NOMO-1 treated with DMSO at 0.1 percent for 48 hours (cell line): ENCODE results near the gene BCL2L15.
"Not testable (repeated sequence)": the region's sequence is repeated elsewhere in the genome, so short reads cannot be mapped to it uniquely, and the experiment has no call there.

Experiments used
- DNase-seq: peaks from one replicate; lab custom pipeline; 2025; ENCODE audit not compliant: unreplicated experiment; lab: John Stamatoyannopoulos, UW

BCL2L15 gene

DNA sequence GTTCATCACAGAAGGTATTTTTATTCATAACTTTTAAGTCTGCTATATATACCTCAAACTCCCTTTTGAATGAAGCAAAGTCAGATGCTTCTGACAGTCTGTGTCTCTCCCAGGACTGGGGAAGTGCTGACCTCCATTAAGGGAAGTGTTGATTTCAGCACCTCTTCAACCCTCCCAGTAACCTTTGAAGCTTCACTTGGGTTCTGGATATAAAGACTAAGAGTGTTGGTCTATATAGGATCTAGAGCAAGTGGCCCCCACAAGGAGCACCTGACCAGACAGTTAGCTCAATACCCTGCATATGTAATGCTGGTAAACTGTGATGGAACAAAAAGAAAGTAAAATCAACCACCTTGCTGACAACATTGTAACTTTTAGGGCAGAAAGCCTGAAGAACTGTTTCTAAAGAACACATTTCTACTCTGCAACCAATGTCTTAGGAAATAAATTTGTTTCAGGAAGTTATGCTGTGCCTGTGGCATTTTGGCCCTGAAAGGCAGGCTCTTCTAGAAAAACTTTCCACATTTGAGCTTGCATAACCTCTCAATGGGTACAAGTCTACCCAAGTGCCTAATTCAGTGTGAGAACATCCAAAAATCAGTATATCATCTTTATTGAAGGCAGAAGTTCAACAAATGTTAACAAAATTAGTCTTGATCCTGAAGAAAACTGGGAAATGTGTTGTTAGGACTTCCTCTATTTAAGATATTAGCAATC is 15.0 kb downstream of the BCL2L15 start:
- peak; percentile 72 for DNase-seq

DNA sequence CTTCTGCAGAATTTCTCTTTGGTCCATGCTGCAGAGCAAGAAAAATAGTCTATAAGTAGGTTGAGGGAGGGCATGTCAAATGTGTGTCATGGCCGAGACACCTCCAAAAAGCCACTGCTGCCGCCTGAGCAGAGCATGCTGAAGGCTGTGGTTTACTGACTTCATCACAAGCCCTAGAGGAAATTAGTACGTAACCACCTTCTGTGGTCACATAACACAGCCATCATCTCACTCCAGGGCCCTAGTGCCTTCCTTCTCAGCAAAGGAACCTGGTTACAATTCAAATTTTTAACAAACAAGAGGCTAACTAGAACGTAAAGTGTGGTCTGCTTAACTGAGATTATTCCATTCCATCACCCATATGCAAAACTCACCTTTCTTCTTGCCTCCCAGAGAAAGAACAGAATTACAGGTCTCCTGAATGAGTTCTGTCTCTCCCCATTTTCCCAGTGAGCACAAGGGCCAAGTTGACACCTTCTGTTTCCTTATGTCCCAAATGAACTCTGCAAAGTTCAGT is 15.7 kb downstream of the BCL2L15 start, which contains the start of gene PTPN22:
Gene PTPN22 (minus strand): TSS at position 116 of the 517 bp plus-strand sequence.
- DNase-seq, result peak; percentile 94

DNA sequence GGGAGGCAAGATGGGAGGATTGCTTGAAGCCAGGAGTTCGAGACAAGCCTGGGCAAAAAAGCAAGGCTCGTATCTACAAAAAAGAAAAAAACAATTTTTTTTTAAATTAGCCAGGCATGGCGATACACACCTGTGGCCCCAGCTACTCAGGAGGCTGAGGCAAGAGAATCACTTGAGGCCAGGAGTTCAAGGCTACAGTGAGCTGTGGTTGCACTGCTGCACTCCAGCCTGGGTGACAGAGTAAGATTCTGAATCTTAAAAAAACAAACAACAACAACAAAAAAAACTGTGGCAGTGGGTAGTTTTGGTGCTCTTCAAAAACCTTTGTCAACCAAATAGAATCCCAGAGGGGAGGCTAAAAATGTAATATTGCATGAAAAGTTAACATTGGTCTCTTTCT is 16.6 kb downstream of the BCL2L15 start:
- DNase-seq, result no peak

DNA sequence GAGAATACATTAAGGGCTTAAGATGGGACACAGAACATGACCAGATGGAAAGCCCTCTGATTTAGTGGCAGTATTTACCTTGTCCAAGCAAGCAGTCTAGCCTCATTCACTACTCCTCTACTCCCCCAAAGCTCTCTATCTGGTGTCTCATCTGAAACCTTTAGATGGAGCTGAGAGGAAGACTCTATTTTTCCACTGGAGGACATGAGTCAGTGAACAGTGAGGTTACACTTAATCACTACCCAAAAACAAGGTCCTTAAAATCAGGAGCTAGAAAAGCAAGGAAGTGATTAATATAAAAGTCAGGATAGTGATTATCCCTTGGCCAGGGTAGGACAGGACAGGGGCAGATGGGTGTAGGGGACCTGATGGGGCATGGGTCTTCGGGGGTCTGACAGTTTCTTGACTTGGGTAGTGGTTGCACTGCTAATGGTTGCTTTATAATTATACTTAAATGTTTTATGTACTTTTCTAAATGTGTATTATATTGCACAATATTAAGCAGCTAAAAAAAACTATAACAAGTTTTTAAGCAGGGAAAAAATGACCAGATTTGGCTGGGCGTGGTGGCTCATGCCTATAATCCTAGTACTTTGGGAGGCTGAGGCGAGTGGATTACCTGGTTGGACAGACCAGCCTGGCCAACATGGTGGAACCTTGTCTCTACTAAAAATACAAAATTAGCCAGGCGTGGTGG is 18.8 kb downstream of the BCL2L15 start:
- no peak for DNase-seq

DNA sequence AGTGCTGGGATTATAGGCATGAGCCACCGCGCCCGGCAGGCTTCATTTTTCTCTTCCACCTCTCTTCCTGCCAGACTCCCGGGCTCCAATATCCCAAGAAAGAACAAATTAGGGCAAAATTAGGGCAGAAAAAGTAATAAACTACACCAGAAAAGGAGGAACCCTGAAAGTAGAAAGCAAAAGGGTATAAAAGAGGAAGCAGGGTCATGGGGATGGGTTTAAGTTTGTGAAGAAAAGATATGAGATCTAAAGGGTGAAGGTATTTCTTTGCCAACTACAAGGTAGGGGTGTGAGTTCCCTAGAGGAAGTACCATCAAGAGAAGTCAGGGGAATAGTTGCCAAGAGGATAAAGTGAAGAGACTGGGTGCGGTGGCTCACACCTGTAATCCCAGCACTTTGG is 25.7 kb downstream of the BCL2L15 start:
- DNase-seq, result peak; percentile 64

DNA sequence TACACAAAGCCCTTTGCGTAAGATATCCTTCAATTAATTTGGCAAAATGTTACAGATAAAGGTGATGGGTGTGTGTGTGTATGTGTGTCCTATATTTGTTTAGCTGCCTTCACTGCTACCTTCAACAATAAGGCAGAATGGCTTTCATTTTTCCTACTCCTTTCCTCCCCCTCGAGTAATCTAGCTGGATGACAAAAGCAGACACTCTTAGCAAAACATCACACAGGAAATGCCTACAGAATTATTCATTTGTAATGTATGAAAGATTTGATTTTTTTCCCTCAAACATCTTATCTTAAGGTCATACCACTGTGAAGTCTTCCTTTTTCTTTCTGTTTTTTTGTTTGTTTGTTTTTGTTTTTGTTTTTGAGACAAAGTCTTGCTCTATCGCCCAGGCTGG is 26.5 kb downstream of the BCL2L15 start:
- DNase-seq, result no peak

DNA sequence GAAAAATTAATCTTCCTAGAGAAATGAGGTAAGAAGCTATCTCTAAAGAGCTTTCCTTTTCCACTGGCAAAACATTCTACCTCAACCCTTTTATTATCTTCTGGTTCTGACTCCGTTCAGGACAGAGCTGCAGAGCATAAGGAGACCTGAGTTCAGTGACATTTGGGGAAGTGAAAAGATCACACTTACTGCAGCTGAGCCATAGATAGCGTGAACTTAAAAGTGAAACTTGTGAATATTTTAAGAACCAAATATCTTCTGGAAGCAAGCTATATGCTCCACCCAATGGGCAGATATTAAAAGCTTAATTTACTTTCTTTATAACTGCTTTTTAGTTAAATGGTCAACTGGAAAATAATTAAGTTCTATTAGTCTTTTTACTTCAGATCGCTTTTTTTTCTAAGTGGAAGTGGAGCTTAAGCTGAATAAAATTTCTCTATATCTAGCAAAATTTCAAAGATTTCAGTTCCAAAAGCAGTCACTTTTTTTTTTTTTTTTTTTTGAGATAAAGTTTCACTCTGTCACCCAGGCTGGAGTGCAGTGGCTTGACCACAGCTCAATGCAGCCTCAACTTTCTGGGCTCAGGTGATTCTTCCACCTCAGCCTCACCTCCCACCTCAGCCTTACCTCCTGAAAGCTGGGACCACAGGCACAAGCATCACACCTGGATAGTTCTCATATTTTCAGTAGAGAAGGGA is 27.8 kb downstream of the BCL2L15 start:
- DNase-seq, result peak; percentile 84

DNA sequence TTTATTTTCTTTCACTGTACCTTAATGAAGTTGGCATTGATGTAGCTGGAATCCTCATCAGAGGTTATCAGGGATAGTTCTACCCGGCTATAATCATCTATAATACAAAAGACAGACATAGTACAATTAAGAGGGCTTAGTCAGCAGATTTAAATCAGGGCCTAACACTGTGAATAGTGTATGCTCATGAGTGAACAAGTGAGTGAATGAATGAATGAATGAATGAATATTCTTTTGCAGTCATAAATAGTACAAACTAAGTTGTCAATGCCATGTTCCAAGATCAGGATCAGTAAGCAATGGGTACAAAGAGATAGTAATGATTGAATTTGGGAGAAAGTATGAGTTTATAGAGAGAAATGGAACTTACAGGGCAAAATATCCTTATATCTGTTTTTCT is 28.4 kb downstream of the BCL2L15 start:
- DNase-seq, result no peak

DNA sequence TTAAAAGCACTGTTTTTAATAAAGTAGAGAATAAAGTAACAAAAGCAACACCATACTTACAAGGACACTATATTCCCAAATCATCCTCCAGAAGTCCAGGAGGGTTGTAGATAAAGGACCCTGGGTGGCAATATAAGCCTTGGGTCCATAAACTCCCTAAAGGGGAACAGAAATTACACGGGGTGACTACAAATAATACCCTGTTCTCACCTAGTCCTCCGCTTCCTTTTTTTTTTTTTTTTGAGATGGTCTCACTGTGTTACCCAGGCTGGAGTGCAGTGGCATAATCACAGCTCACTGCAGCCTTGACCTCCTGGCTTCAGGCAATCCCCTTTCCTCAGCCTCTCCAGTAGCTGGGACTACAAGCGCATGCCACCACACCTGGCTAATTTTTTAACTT is 29.0 kb downstream of the BCL2L15 start:
- DNase-seq, result peak; percentile 66

DNA sequence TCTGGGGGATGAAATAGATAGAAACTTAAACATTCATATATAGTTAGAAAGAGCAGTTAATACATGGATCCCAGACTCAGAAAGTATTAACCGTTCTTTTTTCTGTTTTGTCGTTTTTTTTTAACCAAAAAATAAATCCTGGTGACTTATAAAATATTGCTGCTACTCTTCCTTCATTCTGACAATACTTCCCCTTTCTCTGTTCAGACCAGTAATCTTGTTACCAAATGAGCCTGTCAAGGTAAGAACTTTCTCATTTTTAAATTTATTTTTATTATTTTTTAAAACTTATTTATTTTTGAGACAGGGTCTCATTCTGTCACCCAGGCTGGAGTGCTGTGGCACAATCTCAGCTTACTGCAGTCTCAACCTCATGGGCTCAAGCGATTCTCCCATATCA is 29.6 kb downstream of the BCL2L15 start:
- DNase-seq, result peak; percentile 71

DNA sequence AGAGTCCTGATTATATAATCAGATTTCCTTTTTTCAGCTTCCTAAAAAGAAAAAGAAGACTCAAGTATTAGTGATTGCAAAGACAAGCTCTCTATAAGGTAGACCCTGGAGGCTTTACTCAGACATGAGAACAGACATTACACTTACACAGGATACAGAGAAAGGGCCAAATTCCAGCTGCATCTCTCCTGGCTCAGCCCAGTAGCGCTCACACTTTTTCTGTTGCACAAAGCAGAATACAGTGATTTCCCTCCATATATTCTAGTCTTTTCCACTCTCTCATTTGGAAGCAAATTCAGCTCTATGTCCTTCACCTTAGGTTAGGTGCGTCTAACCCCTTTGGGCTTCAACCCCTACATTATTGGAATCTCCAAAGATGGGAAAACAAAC is 31.0 kb downstream of the BCL2L15 start:
- no peak for DNase-seq

DNA sequence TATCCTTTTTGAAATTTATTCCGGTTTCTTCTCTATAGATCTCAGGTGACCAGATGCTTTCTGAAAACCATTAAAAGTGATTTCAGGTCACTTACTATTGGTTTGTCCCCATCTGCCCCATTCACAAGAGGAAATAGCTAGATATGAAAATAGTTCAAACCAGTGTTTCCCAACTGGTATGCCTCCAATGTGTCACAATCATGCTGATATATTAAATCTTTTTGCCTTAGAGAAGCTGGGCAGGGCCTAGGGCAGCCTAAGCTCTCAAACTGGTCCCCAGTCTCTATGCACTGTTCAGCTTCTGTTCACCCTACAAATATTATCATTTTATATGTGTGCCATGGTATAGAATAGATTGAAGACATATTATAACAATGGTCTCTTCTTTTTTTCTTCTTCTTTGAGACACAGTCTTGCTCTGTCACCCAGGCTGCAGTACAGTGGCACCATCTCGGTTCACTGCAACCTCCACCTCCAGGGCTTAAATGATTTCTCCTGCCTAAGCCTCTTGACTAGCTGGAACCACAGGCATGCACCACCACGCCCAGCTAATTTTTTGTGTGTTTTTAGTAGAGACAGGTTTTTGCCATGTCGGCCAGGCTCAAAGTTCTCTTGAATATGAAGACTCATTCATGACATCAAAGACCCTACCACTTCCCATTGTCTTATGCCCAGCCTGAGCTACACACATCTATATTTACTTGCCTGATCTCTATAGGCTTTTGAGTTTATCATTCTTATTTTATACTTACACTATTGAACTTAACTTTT is 31.6 kb downstream of the BCL2L15 start:
- peak; percentile 79 for DNase-seq

DNA sequence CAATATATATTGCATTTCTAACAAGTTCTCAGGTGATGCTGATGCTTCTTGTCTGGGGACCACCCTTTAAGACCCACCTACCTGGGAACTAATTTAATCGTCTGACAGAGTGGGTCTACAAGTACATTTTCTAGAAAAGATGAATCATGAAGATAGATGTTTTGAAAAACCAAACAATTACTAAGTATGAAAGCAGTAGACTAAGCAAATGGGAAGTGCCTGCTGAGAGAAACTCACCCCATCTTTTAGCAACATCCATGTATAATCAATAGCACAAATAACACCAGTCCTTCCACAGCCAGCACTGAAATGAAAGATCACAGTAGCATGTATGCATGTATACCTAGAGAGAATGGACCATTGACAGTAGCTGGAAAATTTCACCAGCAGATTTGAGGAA is 33.1 kb downstream of the BCL2L15 start:
- no peak for DNase-seq

DNA sequence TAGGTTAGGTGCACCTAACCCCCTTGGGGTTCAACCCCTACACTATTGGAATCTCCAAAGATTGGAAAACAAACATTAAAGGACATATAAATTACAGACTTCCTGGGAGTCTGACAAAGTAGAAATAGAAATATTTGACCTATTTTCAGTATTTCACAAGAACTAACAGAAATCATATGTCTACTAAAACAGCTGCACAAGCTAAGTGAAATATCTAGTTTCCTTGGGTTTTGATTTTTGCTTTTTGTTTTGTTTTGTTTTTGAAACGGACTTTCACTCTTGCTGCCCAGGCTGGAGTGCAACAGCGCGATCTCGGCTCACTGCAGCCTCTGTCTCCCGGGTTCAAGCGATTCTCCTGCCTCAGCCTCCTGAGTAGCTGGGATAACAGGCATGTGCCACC is 34.7 kb downstream of the BCL2L15 start:
- DNase-seq, result not testable (repeated sequence)

DNA sequence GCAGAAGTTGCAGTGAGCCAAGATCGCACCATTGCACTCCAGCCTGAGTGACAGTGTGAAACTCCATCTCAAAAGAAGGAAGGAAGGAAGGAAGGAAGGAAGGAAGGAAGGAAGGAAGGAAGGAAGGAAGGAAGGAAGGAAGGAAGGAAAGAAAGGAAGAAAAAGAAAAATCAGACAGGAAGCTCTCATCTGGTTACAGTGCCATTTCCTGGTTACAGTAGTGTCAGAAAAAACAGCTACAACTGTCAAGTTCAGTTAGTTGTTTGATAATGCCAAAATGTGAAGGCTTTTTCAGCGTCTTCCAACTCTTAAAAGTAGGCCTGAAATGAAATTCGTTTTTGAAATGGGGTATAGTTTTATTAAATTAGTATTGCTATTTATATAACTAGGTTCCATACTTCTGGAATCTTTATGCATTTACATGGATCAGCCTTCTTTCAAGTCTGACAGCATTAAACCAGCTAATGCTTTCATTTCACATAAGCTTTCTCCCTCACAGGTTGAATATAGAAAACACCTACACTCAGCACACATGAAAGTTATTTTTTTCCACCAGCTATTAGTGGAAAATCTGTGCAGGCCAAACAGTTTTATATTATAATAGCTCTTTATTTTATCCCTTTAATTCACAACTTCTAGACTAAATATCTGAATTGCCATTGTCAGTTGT is 37.1 kb downstream of the BCL2L15 start:
- DNase-seq, result no peak

DNA sequence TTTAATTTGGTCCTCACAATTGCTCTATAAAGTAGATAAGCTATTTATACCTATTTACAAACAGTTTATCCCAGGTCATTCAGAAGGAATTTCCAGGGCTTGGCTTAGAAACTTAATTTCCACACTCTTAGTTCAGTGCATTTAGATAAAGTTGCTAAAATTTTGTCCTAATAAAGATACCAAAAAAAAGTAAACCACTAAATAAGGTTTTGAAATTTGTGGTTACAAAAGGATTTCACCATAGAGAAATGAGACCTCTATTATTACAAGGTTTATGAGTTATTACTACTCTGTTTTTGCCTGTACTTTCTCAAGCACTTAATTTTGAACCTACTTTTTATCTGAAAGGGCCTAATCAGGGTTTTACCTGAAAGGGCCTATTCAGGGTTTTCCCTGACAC is 38.3 kb downstream of the BCL2L15 start:
- peak; percentile 77 for DNase-seq

DNA sequence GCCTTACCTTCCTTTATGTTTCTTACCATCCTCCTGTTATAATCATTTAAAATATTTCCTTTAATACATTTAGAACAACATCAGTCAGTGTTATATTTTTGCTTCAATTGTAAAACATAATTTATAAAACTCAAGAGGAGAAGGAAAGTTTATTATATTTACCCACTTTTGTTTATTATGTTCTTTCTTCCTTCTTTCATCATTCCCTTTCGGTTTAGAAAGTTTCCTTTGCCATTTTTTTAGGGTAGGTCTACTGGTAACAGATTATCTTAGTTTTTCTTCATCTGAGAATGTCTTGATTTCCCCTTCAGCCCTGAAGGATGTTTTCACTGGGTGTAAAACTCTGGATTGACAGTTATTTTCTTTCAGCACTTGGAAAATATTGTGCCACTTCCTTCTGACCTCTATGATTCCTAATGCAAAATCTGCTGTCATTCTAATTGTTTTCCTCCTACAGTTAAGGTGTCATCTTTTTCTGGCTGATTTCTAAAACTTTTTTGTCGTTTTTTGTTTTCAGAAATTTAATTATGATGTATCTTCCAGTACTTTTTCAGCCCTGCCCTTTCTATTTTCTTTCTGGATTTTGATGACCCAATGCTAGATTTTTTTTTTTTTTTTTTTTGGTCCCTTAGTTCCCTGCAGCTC is 40.9 kb downstream of the BCL2L15 start:
- DNase-seq, result no peak

DNA sequence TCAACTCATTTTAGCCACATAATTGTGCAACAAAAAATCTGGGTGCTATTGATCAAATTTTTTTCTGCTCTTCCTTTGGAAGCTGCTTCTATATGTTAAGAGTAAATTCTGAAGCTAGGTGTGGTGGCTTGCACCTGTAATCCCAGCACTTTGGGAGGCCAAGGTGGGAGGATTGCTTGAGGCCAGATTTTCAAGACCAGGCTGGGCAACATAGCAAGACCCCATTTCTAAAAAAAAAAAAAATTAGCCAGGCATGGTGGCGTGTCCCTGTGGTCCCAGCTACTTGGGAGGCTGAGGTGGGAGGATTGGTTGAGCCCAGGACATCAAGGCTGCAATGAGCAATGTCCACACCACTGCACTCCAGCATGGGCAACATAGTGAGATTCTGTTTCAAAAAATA is 50.8 kb downstream of the BCL2L15 start:
- no peak for DNase-seq

DNA sequence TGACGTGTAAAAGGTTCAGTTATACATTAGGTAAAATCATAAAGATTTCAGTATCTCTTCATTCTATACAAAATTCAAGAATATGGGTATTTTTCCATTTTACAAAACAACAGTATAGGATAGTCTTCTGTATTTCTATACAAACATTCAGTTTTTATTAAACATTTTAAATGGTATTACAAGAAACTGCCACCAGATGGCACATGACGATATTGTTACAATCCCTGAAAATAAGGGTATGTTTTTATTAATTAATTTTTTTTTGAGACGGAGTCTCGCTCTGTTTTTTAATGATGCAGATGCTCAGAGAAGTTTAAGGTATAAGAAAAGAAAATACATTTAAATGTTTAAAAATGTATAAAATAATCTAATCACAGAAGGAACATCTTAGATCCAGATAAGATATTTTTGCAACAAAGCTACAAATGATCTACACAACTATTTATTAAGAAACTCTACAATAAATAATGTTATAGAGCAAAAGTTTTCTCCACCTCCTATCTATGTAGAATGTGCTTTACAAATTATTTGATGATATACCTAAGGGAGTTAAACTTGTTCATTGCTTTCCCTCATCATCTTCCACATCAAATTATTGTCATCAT is 51.6 kb downstream of the BCL2L15 start:
- DNase-seq, result peak; percentile 41

DNA sequence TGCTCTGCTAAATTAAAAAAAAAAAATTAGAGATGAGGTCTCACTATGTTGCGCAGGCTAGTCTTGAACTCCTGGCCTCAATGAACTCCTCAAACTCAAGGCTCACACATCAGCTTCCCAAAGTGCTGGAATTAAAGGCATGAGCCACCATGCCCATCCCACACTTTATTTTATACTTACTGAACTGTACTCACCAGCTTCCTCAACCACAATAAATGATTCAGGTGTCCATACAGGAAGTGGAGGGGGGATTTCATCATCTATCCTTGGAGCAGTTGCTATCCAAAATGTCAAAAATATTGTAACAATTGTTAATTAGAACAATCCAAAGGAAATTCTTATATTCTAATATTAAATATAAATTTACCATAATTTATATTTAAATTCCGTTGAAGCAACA is 52.7 kb downstream of the BCL2L15 start:
- DNase-seq, result no peak
